Uterus (tissue), 4 donors: ENCODE results near the gene OTUB2. TPM values are rescaled to one million over a fixed set of nuclear protein-coding genes. Genes with fewer than 3 reads are reported as not detected.

Experiments used
- DNase-seq, 2 donors: peaks; one replicate each; pipeline ENCODE4 v3.0.0-alpha.2; 2019 to 2020
- H3K27ac ChIP-seq, 2 donors: fragments of 200-600 bp; sonication (generic); 1 replicate in 1 of 2; 2 replicates in 1 of 2; pipeline ENCODE4 v1.5.1; 2016 to 2018
- H3K27me3 ChIP-seq, 2 donors: fragments of 200-600 bp; sonication (generic); one replicate each; pipeline ENCODE4 v1.5.1; 2018 to 2019; ENCODE audit warnings: control low read depth in 1 of 2
- H3K36me3 ChIP-seq, 2 donors: fragments of 200-600 bp; sonication (generic); one replicate each; pipeline ENCODE4 v1.5.1; 2019; ENCODE audit warnings: control low read depth in 1 of 2
- H3K4me1 ChIP-seq, 2 donors: fragments of 200-600 bp; sonication (generic); one replicate each; pipeline ENCODE4 v1.5.1; 2018 to 2019; ENCODE audit warnings: control low read depth in 1 of 2
- H3K4me3 ChIP-seq, 2 donors: fragments of 200-600 bp; sonication (generic); 1 replicate in 1 of 2; 2 replicates in 1 of 2; pipeline ENCODE4 v1.5.1; 2018 to 2019; ENCODE audit warnings: mild to moderate bottlenecking in 1 of 2
- H3K9me3 ChIP-seq, 2 donors: fragments of 200-600 bp; sonication (generic); one replicate each; pipeline ENCODE4 v1.5.1; 2019; ENCODE audit warnings: control low read depth in 1 of 2
- POLR2A ChIP-seq, 2 donors: fragments of 450-650 bp; IDR thresholded peaks; one replicate each; pipeline ENCODE4 v1.6.1; 2016; ENCODE audit warnings: antibody characterized with exemption in 2 of 2, mild to moderate bottlenecking in 1 of 2, moderate library complexity in 1 of 2
- intact Hi-C: fragments of 100-400 bp; cut with DNase I; formaldehyde crosslinking; loops from one replicate; pipeline ENCODE4 v1.15.1; 2023; ENCODE audit warnings: low total_unique reads
- total RNA-seq, 4 donors: library from RNA; depleted of rRNA in 3 of 4; stranded (reverse); fragments of >200 nt in 3 of 4; gene quantifications; one replicate each; pipeline versions ENCODE4 v1.1.0 to v1.2.4, GENCODE V29; 2014 to 2023
- TF ChIP-seq, protein P1 (sequence below), 4 experiments: fragments of 200-600 bp in 2 of 4; fragments of 450-650 bp in 2 of 4; sonication (generic) in 2 of 4; IDR thresholded peaks; one replicate each; pipeline ENCODE4 v1.5.1; 2016 to 2019; ENCODE audit warnings: antibody characterized with exemption in 4 of 4, mild to moderate bottlenecking in 2 of 4, moderate library complexity in 1 of 4
- donor health status: DM: yes; HTN: yes; CAD: no.

Gene OTUB2
- total RNA-seq, 4 donors from 2014 or later = 0.37 to 3.8 TPM; not detected in 2

DNA sequence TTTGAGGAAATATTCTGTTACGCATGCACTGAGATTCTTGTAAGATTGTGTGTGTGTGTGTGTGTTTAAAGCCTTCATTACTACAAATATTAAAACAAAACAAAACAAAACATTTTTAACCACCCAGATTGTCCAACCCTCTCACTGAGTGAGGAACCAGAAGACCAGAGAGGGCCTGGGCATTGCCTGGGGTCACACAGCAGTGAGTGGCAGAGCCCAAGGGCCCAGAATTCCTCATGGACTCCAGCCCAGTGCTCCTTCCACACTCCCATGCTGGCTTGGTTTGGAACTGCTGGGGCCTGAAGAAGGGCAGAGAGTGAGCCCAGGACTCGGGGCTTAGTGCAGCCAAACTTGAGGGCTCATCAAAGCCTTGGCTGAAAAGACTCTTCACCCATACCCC is 1.6 kb upstream of the OTUB2 start:
- no peak overlapping the region for H3K27ac ChIP-seq
- no peaks in the 10 kb centered on the region for H3K27me3 ChIP-seq
- TF ChIP-seq POLR2A (IDR thresholded peaks at IDR 0.05) = no peak
- TF ChIP-seq, protein P1, sequence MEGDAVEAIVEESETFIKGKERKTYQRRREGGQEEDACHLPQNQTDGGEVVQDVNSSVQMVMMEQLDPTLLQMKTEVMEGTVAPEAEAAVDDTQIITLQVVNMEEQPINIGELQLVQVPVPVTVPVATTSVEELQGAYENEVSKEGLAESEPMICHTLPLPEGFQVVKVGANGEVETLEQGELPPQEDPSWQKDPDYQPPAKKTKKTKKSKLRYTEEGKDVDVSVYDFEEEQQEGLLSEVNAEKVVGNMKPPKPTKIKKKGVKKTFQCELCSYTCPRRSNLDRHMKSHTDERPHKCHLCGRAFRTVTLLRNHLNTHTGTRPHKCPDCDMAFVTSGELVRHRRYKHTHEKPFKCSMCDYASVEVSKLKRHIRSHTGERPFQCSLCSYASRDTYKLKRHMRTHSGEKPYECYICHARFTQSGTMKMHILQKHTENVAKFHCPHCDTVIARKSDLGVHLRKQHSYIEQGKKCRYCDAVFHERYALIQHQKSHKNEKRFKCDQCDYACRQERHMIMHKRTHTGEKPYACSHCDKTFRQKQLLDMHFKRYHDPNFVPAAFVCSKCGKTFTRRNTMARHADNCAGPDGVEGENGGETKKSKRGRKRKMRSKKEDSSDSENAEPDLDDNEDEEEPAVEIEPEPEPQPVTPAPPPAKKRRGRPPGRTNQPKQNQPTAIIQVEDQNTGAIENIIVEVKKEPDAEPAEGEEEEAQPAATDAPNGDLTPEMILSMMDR (IDR thresholded peaks at IDR 0.05) = no peak
- no peak overlapping the region for H3K4me3 ChIP-seq
- H3K4me1 ChIP-seq = no peaks in the 10 kb centered on the region
- H3K9me3 ChIP-seq = no peaks in the 10 kb centered on the region
- H3K36me3 ChIP-seq = no peaks in the 10 kb centered on the region
- no peak for DNase-seq
- intact Hi-C loops = no loop called here

GRCh38 chr14:94025720-94026119 is 420 bp upstream of the OTUB2 start:
- Histone ChIP-seq H3K27me3 (no peaks in the 10 kb centered on the region), H3K4me1 (no peaks in the 10 kb centered on the region), H3K4me3 (peak overlapping the region in 1 of 2 donors; percentile 17), H3K36me3 (no peaks in the 10 kb centered on the region), H3K27ac (no peak overlapping the region), H3K9me3 (no peaks in the 10 kb centered on the region)
- DNase-seq = no peak
- intact Hi-C loops = no loop called here
- TF ChIP-seq, protein P1 (IDR thresholded peaks at IDR 0.05) = no peak
- no peak for TF ChIP-seq POLR2A (IDR thresholded peaks at IDR 0.05)

GRCh38 chr14:94026889-94027469 is 839 bp downstream of the OTUB2 start:
- no peaks in the 10 kb centered on the region for H3K9me3 ChIP-seq
- H3K36me3 ChIP-seq = no peaks in the 10 kb centered on the region
- H3K4me1 ChIP-seq = no peaks in the 10 kb centered on the region
- TF ChIP-seq, protein P1 (IDR thresholded peaks at IDR 0.05) = no peak
- no peak for TF ChIP-seq POLR2A (IDR thresholded peaks at IDR 0.05)
- no peak for DNase-seq
- peak overlapping the region; percentile 39 to 62 for H3K4me3 ChIP-seq
- H3K27ac ChIP-seq = no peak overlapping the region
- intact Hi-C loops = no loop called here
- H3K27me3 ChIP-seq = no peaks in the 10 kb centered on the region

DNA sequence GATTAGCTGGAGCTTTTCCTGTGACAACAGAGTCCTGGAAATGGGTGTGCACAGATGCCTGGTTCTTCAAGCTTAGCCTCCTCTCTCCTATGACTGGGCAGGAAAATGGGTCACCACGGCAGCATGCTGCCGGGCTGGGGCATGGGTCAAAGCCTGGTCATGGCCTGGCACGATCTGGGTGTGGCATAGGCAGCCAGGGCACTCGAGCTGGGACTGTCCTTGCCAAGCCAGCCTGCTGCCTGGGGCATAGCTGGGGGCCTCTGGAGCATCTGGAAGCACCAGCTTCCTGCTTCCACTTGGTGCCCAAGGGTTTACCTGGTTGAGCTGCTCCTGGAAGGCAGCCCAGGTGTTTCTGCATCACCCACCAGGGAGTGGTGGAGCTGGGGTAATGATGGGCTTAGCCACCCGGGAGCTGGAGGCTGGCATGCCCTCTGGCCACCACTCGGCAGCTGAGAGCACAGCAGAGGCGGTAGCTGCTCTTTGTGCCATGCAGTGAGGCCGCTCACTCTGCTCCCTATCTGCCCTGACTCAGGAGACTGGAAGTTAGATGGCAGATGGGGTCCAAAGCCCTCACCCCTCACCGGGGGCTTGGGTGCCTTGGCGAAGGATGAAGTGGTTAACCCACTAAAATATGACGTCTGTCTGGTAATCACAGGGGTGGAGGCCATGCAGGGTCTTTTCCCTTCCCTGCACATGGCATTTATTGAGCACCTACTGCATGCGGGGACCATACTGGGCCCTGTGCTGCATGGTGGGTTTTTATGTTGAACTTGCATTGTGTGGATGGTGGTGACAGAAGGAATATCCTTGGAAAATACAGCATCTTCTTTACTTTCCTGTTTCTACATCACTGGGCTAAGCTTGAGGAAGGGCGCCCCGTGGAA is 1.7 kb downstream of the OTUB2 start:
- no peaks in the 10 kb centered on the region for H3K9me3 ChIP-seq
- no peaks in the 10 kb centered on the region for H3K4me1 ChIP-seq
- no peak for DNase-seq
- H3K4me3 ChIP-seq = no peak overlapping the region
- intact Hi-C loops = no loop called here
- H3K27ac ChIP-seq = no peak overlapping the region
- no peak for TF ChIP-seq POLR2A (IDR thresholded peaks at IDR 0.05)
- TF ChIP-seq, protein P1 (IDR thresholded peaks at IDR 0.05) = no peak
- H3K36me3 ChIP-seq = no peaks in the 10 kb centered on the region
- no peaks in the 10 kb centered on the region for H3K27me3 ChIP-seq

- Histone ChIP-seq H3K9me3 (no peaks in the 10 kb centered on the region), H3K27ac (no peak overlapping the region), H3K4me3 (no peak overlapping the region), H3K36me3 (no peaks in the 10 kb centered on the region), H3K4me1 (no peaks in the 10 kb centered on the region), H3K27me3 (no peaks in the 10 kb centered on the region)
- TF ChIP-seq, protein P1 (IDR thresholded peaks at IDR 0.05) = no peak
- no peak for TF ChIP-seq POLR2A (IDR thresholded peaks at IDR 0.05)
- intact Hi-C loops = no loop called here
- DNase-seq = no peak
These were observed 2.3 kb downstream of the OTUB2 start for GRCh38 chr14:94028450-94028826.
